ENCODE measurements around the gene KIFBP.
A peak's percentile ranks its signal among the peaks of the same experiment; 100 is the strongest.

Gene KIFBP

DNA sequence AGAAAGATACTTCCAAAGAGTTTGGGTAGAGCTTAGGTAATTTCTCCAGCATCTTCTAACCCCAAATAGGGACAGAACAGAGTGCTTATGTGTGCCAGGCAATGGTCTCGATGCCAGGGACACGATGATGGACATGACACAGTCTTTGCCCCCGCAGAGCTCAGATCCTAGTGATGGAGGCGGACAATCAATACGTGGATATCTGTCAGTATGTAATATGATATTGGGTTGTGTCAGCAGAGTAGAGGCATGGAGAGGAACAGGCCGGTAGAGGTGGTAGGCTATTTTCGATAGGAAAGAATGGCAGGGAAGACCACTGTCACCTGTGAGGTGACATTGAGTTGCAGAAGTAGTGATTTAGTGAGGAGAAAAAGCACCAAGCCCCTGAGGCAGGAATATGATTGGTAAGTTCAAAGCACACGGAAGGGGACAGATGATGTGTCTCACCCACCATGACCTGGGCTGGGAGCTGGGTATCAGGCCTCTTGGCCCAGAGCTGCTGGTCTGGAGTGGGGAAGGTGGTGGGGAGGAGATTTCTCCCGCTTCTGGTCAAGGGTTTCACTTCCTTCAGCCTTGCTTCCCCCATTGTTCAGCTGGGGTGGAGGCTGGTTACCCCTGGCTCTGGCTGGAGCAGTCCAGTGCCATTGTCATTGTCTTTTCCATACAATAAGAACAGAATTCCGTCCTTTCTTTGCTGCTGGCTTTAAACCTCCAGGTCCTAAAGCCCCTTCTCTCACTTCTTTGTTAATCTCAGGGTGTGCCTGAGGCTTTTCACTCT lies 63.3 kb downstream of the KIFBP start:
- no peak for DNase-seq

DNA sequence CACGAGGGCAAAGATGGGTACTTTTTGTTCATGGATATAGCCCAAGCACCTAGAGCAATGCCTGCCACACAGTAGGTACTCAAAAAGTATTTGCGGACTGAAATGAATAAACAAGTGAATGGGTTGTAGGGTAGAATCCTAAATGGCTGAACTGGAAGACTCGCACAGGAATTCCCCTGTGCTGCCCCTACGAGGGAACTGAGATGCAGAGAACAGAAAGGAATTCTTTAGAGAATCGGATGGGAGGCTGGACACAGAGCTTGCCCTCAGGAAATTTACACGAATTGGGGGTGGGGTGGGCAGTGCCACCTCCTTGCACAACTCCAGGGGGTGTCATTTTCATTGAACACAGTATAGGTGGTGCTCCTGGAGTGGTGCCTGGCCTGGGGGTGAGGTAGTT lies 64.1 kb downstream of the KIFBP start:
- DNase-seq = no peak

DNA sequence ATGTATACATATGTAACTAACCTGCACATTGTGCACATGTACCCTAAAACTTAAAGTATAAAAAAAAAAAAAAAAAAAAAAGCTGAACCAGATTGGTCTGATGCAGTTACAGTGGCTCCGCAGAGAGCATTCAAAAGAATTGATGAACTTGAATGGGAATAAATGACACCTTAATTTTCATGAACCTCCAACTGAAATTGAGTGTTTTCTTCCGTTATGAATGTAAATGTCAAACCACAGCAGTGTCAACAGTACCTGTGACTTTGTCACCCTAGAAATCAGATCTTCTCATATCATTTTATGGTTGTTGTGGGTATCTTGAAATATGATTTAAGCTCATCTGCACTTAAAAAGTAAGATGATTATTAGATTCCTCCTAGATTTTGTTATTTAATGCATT lies 66.6 kb downstream of the KIFBP start:
- DNase-seq = no peak

DNA sequence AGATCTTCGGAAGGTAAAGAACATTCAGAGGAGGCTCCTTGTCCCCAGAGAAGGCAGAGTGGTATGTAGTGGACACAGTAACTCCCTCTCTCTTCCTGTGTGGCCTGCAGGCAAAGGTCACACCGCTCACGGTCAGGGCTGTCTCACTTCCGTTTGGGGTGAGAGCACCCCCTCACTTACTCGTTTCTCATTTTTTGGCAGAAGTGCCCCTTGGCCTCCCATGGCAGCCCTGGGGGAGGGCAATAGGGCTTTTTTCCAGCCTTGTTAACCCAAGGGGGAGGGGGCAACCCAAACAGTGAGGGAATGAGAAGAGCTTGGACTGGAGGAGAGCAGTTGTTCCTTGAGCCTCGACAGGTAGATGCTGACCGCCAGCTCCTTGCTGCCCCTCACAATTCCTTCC lies 67.5 kb downstream of the KIFBP start:
- no peak for DNase-seq

DNA sequence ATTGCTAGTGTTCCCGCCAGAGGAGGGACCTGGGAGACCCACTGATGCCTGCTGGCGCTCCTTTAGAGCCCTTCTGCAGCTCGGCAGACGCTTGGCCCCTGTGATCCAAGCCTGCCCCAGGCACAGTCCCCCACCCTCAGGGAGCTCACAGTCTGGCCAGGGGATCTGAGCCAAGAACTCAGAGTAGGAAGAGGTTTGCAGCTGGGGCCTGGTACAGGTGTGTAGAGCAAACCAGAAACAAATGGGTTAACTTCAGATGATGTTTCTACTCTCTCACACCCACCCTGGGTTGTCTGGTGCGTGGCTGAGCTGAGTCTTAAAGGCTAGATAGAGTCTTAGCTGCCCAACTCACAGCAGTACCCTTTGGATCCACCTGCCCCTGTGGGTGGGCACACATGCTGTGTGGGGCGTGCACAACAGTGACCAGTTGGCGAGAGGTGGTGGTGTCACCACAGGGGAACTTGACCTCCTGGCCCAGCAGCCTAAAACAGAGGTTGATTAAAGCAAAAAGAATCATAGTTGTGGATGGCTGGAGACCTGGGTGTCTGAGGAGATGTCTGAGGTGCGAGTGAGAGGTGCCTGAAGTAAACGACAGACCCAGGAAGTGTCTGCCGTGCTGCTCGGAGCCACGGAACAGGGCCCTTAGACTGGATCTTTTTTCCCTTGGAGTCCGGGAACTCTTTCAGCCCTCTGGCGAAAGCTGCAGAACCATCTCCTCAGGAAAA lies 68.1 kb downstream of the KIFBP start:
- DNase-seq = no peak

DNA sequence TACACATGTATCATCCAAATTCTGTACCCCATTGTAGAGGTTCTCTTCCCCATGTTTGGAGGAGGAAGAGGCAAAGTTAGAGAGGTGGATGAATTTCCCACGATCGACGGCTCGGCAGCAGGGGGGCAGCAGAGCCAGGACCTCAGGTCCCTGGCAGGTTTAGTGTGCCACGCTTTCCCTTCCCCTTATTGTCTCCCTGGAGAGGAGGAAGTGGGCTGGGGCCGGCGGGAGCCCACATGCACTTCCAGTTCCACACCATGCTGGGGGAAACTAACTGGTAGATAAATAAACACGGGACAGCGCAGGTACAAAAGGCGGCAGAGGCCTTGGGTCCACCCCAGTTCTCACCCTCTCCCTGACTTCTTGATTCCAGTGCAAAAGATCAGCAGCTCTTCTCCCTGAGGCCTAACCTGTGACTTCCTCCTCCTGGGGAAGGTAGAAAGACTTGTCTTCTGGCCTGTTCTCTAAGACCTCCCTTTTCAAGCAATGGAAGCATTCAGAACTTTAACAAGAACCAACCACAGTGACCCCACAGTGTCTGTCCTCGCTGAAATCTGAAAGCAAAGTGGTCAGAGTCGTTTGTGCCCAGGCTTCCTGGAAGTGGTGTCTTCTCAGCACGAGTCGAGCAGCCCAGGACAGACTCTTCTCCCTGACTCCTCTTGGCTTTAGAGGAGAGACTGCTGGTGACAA lies 68.8 kb downstream of the KIFBP start:
- no peak for DNase-seq

DNA sequence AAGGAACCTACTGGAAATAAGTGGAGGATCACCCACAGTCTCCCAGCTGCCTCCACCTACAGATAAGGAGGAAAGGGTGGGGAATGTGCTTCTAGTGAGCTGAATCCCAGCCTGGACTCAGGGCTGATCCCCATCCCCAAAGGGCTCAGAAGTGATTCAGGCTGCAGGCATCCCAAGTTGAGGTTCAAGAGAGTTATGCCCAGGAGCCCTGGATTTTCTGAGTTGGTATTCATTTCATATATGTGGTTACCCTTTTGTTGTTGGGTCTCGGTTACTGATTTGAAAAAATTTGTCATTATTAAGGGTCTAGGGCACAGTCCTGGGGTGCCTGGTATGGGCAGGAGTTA lies 69.3 kb downstream of the KIFBP start:
- DNase-seq = no peak

DNA sequence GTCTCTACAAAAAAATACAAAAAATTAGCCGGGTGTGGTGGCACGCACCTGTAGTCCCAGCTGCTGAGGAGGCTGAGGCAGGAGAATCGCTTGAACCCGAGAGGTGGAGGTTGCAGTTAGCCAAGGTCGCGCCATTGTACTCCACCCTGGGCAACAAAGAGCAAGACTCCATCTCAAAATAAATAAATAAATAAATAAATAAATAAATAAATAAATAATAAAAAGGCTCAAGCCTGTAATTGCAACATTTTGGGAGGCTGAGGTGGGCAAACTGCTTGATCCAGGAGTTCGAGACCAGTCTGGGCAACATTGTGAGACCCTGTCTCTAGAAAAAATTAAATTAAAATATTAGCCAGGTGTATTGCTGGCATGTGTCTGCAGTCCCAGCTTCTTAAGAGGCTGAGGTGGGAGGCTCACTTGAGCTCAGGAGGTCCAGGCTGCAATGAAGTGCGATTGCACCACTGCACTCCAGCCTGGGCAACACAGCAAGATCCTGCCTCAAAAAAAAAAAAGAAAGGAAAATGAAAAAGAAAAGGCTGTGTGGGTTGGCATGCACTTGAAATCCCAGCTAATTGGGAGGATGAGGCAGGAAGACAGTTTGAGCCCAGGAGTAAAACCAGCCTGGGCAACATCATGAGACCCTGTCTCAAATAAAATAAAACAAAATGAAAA lies 71.7 kb downstream of the KIFBP start:
- no peak for DNase-seq

DNA sequence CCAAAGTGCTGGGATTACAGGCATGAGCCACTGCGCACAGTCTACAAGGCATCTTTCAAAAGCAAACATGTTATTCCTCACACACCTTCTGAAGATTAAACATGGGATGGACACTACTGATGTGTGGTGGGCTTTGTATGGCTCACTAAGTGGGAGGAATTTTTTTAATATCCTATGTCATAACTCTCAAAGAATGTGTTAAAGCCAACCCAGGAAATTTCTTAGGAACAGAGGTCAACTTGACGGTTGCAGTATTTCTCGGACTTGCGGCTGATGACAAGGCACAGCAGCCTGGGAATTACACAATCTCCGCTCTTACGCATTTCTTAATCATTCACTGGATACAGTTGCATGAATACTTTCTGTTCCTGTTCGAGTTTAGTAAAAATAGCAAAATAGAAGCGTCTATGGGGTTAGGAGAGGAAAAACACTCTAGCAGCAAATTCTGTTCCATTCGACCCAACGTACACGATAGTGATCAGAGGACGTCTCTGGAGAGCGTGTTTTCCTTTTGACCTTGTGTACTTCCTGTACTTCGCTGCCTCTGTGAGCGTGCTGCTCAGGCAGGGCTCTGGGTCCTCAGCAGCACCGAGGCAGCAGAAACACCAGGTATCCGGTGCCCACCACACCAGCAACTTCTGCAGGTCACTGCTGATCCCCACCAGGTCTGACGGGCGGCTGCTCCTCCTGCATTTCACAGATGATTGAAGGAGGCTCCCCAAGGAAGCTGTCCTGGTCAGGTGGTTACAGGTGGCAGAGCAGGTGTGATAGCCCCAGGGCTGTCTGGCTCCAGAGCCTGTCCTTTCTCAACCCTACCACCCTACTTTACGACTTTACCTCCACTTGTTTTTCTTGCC lies 72.9 kb downstream of the KIFBP start:
- peak; percentile 27 for DNase-seq

DNA sequence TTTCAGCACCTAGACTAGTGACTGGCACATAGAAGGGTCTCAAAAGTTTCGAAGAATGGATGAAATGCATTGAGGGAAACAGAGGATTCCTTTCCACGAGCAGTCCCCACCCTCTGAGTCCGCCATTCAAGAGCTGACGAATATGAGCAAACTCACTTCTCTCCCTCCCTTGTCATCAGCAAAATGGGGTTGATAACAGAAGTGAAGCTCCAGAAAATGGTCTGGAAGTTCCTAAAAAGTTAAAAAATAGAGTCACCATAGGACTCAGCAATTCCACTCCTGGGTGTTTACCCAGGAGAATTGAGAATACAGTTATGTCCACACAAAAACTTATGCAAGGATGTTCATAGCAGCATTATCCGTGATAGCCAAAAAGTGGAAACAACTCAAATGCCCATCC lies 74.3 kb downstream of the KIFBP start:
- no peak for DNase-seq

DNA sequence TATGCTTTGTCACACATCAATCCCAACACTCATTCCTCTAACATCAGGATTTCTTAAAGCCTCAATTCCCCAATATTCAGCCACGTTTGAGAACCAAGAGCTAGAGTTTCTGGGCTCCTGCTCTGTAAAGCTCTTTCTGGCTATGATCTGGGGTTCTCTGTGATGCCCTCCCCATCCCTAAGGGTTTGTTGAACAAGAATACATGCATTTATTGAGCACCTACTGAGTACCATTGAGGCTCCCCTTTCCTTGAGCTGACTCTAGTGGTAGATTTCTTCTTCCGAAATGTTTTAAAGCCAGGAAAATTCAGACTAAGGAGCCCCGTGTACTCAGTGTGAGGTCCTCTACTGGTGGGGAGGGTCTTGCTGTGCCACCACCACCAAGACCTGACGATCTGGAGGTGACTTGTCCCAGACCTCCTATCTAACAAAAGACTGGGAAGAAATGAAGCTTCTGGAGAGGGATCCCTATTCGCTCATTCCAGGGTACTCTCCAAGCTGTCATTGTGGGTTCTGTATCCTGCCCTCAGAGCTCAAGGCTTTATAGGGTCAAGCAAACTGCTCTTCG lies 76.2 kb downstream of the KIFBP start:
- no peak for DNase-seq

DNA sequence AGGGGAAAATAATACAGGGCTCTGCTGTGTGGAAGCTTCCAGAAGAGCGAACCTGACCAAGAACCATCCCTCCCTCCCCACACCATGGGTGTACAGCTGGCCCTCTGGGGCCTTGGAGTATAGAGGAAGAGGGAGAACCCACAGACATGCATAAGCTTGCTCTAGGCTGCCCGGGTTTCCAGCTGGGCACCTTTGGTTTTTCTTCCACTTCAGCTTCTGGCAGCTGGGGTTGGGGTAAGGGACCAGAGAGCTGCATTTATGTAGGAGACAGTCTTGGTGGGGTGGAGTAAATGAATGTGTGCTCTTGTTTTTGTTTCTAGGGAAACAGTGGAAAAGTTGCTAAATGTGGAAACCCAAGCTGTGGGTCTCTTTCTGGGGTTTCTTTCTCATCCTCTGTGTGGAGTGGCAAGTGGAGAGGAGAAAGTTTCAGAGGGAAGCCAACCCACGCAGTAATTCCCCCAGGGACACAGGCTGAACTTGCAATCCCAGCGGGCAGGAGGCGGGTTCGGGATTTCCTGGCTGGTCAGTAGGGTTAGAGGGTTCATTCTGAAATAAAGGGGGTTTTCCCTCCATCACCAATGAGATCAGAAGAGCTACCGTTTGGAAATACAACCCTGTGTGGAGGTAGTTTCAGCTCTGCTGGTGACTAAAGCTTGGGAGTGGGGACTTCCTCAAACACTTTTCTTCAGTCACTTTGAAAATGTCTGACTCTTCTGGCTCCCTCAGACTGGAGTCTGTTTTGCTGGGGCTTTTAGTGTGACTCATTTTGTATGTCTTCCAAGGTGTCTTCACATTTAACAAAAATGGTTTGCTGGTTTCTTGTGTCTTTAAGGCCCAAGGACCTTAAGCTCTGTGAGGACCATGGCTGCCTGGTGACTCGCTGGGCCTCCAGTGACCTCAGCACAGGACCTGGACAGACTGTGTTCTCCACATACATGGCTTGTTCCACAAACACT lies 77.1 kb downstream of the KIFBP start:
- peak; percentile 63 for DNase-seq
